ENCODE measurements around the gene CLRN2.

- TF ChIP-seq CTCF (IDR thresholded peaks at IDR 0.05) = no peak
- TF ChIP-seq POLR2A (IDR thresholded peaks at IDR 0.05) = no peak
Measured at GRCh38 chr4:17514865-17515264, at the start of gene CLRN2.

Data from lower leg skin (tissue), 3 donors.